Measurements from ENCODE around the gene SRGAP3.

SRGAP3 gene

GRCh38 chr3:9007928-9008327, 241.5 kb downstream of the SRGAP3 start:
- no peak for DNase-seq

DNA sequence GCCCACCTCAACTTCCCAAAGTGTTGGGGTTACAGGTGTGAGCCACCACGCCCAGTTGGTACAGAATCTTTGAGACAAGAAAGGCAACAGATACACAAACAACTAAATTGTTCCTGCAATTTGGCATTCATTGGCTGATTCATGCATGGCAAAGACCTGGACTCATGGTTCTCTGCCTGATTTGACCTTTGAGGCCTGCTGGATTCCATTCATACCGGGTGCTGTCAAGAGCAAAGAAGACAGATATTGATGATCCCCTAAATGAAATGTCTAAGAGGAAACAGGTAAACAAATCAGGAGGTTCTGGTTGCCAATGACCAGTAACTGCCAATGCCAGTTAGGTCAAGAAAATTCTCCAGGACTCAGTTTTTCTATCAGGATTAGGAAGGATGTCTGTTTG, 242.2 kb downstream of the SRGAP3 start:
- no peak for DNase-seq

- no peak for DNase-seq
These were observed 249.4 kb downstream of the SRGAP3 start for GRCh38 chr3:9000041-9000440.

GRCh38 chr3:8997151-8997550, 252.3 kb downstream of the SRGAP3 start:
- no peak for DNase-seq

GRCh38 chr3:8996681-8997121, 252.7 kb downstream of the SRGAP3 start:
- no peak for DNase-seq

GRCh38 chr3:8996216-8996615, 253.2 kb downstream of the SRGAP3 start:
- no peak for DNase-seq

GRCh38 chr3:8994226-8994625, 255.2 kb downstream of the SRGAP3 start:
- no peak for DNase-seq

- no peak for DNase-seq
These were observed 256.1 kb downstream of the SRGAP3 start for GRCh38 chr3:8993331-8993730.

- no peak for DNase-seq
These were observed 256.6 kb downstream of the SRGAP3 start for GRCh38 chr3:8992854-8993253.

DNA sequence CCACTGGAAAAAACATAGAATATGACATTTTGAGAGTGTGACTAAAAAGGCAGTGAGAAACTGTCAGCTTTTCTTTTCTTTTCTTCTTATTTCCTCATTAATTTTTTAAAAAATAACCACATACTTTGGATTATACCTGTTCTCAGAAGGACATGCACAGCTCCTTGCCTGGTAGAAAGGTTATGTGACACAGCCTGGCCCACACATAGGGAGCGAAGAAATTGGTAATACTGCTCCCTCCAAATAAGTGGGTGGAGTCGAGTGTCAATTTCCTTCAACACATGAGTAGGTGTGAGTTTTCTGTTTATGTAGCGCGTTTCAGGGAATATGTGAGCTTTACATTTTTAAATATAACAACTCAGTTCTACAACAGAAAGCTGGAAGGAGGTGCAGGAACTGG, 257.2 kb downstream of the SRGAP3 start:
- DNase-seq, result no peak

DNA sequence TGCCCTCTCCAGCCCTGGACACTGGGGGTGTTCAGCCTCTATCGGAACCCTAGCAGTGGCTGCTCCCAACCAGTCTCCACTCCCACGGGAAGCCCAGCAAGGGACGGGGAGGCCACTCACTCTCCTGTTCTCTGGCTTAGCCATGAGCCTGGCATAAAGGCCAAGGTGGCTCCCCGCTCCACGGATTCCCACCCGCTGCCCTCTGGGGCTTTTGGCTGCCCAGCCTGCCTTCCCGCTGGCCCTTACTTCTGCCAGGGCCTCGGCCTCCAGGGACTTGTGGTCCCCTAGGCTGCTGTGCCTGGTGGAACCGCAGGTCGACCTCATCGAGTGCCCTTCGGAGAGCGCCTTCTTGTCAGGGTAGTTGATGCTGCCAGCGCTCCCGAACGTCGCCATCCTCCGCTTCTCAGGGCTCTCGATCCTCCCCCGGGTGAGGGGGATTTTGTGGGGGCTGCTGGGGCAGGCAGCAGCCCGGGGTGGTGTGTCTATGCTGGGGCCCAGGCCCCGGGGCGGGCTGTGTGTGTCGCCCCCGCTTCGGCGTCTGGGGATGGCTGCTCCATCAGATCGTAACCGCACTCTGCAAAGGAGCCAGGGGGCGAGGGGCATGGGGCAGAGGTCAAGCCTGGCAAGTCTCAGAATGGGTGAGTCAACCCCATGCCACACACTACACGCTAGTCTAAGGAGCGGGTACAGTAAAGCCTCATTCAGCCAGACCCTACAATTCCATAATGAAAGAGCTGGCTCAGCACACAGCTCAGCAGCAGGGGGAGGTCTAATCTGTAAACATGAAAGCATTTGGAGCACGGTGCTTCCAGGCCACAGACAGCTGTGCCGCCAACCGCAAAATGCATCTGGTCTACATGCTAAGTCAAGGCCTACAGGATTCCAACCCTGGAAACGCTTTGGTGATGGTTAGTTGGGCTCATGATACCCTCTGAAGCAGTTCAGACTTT, 258.9 kb downstream of the SRGAP3 start:
- DNase-seq, result peak; percentile 65

GRCh38 chr3:8988791-8989558, 260.5 kb downstream of the SRGAP3 start:
- DNase-seq, result no peak

GRCh38 chr3:8988384-8988655, 261.1 kb downstream of the SRGAP3 start:
- DNase-seq, result no peak

GRCh38 chr3:8987645-8988383, 261.6 kb downstream of the SRGAP3 start:
- no peak for DNase-seq

DNA sequence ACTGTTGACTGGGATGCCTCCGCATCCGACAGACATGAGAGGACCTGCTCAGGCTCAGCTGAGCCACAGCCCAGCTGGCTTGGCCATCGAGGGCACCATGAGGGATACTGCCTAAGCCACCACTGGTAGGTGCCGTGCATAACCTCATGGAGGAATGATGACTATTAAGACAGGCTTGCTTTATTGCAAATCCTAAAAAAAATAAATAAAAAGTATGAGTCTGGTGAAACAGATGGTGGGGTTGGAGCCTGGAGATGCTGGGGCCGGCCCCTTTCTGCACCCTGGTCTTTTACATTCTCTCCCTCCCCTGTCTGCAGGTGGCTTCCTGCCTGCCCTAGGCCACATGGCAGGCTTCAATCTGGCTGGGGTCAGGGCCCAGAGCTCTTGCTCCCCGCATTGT, 262.2 kb downstream of the SRGAP3 start:
- DNase-seq, result no peak

- no peak for DNase-seq
These were observed 262.7 kb downstream of the SRGAP3 start for GRCh38 chr3:8986741-8987140.

GRCh38 chr3:8985876-8986275, 263.6 kb downstream of the SRGAP3 start:
- DNase-seq, result no peak

DNA sequence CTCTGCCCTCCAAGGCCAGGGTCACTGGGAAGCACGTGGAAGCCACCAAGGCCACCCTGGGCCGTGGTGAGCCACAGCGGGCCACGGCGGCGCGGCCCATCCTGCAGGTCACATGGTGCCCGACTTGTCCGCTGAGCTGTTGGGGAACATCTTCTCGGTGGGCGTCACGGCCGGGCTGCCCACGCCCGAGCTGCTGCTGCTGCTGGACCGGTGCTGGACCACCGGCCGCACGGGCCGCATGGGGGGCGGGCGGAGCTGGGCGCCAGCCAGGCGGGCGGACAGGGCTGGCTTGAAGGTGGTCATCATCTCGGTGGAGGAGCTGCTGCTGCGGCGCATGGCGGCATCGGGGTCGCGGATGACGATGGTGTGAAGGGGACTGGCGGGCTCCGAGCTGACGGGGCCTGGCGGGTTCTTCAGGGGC, 264.0 kb downstream of the SRGAP3 start:
- DNase-seq, result no peak

- DNase-seq, result no peak
These were observed 264.9 kb downstream of the SRGAP3 start for GRCh38 chr3:8984526-8984925.

- no peak for DNase-seq
These were observed 265.4 kb downstream of the SRGAP3 start for GRCh38 chr3:8984081-8984480.

GRCh38 chr3:8983591-8983990, 265.9 kb downstream of the SRGAP3 start:
- DNase-seq, result no peak

- DNase-seq, result no peak
These were observed 266.4 kb downstream of the SRGAP3 start for GRCh38 chr3:8983026-8983425.

DNA sequence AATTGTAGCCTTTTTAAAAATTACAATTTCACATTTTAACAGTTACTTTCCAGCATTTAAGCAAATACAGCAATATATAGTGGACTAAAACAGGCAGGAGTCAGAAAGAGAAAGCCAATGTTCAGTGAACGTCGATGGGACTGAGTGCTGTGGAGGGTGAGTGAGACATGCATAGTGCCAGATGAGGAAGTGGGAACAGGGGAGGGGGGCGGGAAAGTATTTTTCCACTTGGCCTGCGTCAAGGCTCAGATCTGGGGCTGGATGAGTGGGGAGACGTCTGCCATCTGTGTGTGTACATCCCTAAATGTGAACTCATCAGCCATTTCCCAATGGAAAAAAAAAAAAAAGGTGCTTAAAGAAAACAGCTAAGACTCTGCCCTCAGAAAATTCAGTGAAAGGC, 266.9 kb downstream of the SRGAP3 start:
- DNase-seq, result no peak

GRCh38 chr3:8981700-8982099, 267.7 kb downstream of the SRGAP3 start:
- DNase-seq, result no peak

Data from DMS79 treated with DMSO at 0.1 percent for 48 hours (cell line).